ENCODE measurements around the gene MAMDC4. TPM values are rescaled to one million over a fixed set of nuclear protein-coding genes. Genes with fewer than 3 reads are reported as not detected.
"Not testable (repeated sequence)": the region's sequence is repeated elsewhere in the genome, so short reads cannot be mapped to it uniquely, and the experiment has no call there.

The MAMDC4 gene
- 0.12 and 0.15 TPM in 2 replicates for total RNA-seq (2014; rRNA removed; shearing (Covaris generic))

- no peak for DNase-seq (ENCODE audit: low spot score)
Measured at GRCh38 chr9:136851941-136852663, at the start of gene MAMDC4. MAMDC4 (plus strand) TSS chr9:136852346; CDS start chr9:136852417, 71 bp downstream.

GRCh38 chr9:136803009-136803550 lies 49.1 kb upstream of the MAMDC4 start:
- not testable (repeated sequence) for DNase-seq (ENCODE audit: low spot score)

GRCh38 chr9:136803551-136804508 lies 48.3 kb upstream of the MAMDC4 start:
- no peak for DNase-seq (ENCODE audit: low spot score)

- no peak for DNase-seq (ENCODE audit: low spot score)
Measured at GRCh38 chr9:136804509-136805206, 47.5 kb upstream of the MAMDC4 start.

- DNase-seq (ENCODE audit: low spot score) = no peak
Measured at GRCh38 chr9:136805207-136805740, 46.9 kb upstream of the MAMDC4 start.

- no peak for DNase-seq (ENCODE audit: low spot score)
Measured at GRCh38 chr9:136806067-136806466, 46.1 kb upstream of the MAMDC4 start.

GRCh38 chr9:136806631-136807201 lies 45.4 kb upstream of the MAMDC4 start:
- no peak for DNase-seq (ENCODE audit: low spot score)

- DNase-seq (ENCODE audit: low spot score) = peak; percentile 41
Measured at GRCh38 chr9:136807281-136808074, 44.7 kb upstream of the MAMDC4 start, which contains the start of gene RABL6. RABL6 (plus strand) TSS chr9:136807948; CDS start chr9:136808197, 249 bp downstream.

- DNase-seq (ENCODE audit: low spot score) = no peak
Measured at GRCh38 chr9:136808075-136808805, 43.9 kb upstream of the MAMDC4 start.

- no peak for DNase-seq (ENCODE audit: low spot score)
Measured at GRCh38 chr9:136808806-136809158, 43.4 kb upstream of the MAMDC4 start.

- DNase-seq (ENCODE audit: low spot score) = no peak
Measured at GRCh38 chr9:136814725-136815421, 37.3 kb upstream of the MAMDC4 start.

- DNase-seq (ENCODE audit: low spot score) = no peak
Measured at GRCh38 chr9:136815422-136815782, 36.7 kb upstream of the MAMDC4 start.

GRCh38 chr9:136820971-136821825 lies 30.9 kb upstream of the MAMDC4 start:
- no peak for DNase-seq (ENCODE audit: low spot score)

- DNase-seq (ENCODE audit: low spot score) = no peak
Measured at GRCh38 chr9:136821826-136822544, 30.2 kb upstream of the MAMDC4 start.

- DNase-seq (ENCODE audit: low spot score) = no peak
Measured at GRCh38 chr9:136823136-136824046, 28.8 kb upstream of the MAMDC4 start.

- DNase-seq (ENCODE audit: low spot score) = no peak
Measured at GRCh38 chr9:136824496-136825225, 27.5 kb upstream of the MAMDC4 start.
